GM21528 (cell line): ENCODE measurements around the gene SCAMP1.

Source experiments
- ATAC-seq: cut with Tn5 transposase; IDR thresholded peaks from one replicate; pipeline ENCODE4 v1.9.1; 2021; ENCODE audit warnings: mild to moderate bottlenecking, moderate library complexity; ENCODE audit not compliant: unreplicated experiment, low FRiP score

The SCAMP1 gene

DNA sequence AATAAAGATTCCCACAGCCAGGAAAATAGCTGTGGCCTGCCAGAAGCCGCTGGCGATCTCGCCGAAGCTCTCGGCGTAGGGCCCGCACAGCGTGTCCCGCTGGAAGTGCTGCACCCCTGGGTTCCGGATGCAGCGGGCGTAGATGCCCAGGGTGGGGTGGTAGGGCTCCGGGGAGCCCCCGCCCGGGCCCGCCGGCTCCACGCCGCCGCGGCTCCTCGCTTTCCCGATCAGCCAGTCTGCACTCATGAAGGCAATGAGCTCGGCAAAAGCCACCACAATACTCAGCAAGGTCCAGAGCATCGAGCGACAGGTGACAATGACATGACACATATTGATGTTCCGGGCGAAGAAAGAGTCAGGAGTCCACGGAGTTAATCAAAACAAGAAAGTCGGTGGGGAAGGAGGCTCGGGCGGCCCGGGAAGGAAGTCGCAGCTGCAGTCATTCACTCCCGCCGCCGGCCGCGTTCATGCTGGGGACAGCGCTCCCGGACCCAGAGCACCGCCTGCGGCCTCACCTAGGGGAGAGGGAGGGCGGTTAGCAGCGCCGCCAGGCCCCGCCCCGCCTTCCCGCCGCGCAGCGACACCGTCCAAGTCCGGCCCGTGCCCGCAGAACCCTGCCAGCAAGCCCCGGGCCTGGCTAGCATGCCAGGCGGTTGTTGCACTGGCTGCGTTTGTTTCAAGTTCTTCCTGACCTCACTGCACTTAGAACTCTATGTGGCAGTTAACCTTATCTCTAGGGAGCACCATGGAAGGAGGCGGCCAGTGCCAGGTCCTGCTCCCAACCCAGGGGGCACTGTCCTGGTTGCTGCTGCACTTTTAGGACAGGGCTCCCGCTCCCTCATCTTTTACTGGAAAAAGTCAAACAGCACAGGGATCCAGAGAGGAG, 149.7 kb downstream of the SCAMP1 start:
- peak; percentile 73 for ATAC-seq

GRCh38 chr5:78511121-78511906, 150.9 kb downstream of the SCAMP1 start:
- no peak for ATAC-seq

GRCh38 chr5:78512435-78512834, 152.0 kb downstream of the SCAMP1 start:
- no peak for ATAC-seq

GRCh38 chr5:78513441-78513840, 153.0 kb downstream of the SCAMP1 start:
- no peak for ATAC-seq

DNA sequence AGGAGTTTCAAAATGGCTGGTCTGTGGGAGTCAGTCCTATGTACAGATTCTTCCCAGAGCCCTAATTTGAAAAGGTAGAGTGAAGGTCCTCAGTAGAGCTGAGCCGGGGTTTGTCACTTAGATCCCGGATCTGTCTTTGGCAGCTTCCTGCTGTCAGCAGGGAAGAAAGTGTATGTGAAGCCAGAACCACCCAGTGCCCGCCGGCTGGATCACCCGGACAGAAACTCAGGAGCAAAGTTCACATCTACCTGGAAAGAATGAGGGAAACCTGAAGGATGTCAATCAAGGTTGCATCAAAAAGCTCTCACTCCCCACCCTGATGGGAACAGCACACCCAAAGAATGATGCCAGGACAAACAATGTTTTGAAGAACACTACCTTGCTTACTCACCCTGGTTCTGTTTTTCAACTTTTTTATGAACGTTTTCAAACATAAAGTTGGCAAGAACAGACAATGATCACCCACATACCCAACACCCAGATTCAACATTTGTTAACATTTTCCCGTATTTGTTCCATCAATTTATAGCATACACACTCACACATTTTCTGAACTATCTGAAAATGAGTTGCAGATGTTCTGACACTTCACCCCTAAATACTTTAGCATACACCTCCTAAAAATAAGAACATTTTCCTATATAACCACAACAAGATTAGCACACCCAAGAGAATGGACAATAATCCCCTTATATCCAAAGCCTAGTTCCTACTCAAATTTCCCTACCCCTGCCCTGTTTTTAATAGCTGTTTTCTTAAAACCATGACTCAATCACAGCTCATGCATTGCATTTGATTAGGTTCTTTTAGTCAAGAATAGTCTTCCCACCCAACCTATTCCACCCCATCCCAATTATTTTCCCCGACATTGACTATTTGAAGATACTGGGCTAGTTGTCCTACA, 154.3 kb downstream of the SCAMP1 start:
- no peak for ATAC-seq

- no peak for ATAC-seq
These were observed 155.3 kb downstream of the SCAMP1 start for GRCh38 chr5:78515670-78516069.

GRCh38 chr5:78518365-78519197, 158.2 kb downstream of the SCAMP1 start:
- ATAC-seq = no peak

DNA sequence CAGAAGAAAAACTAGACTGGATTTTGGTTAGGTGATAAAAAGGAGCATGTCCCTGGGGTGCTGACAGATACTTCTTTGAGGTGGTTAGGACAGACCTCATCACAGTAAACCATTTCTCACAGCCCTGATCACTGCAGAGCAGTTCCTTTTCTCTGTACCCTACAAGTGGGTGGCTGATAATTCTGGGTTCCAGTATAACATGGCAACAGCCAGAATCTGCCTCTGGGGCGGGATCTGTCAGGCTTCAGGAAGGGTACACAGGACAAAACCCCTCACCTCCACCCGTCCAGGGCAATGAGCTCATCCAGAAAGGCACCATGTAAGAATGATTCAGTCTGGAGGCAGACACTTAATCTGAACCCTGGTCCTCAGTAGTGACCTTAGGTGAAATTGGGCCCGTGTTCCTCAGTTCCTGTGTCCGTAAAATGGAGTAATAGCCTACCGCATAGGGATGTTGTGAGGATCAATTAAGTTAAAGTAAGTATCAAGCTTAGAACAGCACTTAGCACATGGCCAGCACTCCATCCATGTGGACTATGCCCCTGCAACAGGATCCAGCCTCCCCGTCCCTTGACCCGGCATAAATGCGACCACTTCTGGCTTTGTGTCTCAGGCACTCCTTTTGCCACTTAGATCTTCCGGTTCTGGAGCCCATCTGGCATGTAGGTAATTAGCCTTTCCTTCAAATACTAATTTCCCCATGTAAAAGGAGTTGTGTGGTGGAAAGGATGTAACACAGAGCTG, 159.0 kb downstream of the SCAMP1 start:
- ATAC-seq = no peak

GRCh38 chr5:78521455-78521854, 161.0 kb downstream of the SCAMP1 start:
- ATAC-seq = no peak

DNA sequence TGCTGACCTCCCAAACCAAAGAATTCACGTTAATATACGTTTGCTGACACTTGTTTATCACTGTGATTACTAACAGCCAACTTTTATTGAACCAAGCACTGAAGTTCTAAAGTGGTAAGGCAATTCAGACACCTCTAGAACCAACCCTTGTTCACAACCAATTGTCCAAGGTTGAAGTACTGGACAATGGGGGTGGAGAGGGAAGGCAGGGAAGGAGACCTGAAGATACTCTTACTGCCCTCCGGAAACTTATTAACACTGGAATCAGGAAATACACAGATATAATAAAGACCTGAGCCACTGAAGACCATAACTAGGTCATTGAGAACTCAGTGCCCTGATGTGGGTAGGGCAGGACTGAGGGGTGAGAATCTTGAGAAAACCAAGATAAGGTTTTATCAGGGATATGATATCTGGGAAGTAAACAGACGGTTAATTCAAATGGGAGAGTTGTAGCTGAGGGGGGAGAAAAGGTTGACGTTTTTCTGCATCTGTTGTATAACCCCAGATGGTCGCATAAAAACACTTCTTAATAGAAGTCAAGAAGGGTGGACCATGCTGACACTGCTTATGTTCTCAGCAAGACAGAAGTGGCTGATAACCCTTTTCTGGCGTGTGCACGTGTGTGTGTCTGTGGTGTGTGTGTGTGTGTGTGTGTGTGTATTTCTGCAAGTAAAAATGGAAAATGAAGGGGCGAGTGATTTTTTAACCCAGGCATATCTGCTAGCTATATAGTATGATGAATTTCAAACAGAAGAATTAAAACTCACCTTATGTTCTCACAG, 162.3 kb downstream of the SCAMP1 start:
- no peak for ATAC-seq

- ATAC-seq = no peak
These were observed 163.1 kb downstream of the SCAMP1 start for GRCh38 chr5:78523314-78524193.

- ATAC-seq = no peak
These were observed 165.7 kb downstream of the SCAMP1 start for GRCh38 chr5:78526049-78526525.

- no peak for ATAC-seq
These were observed 166.8 kb downstream of the SCAMP1 start for GRCh38 chr5:78527054-78527859.

DNA sequence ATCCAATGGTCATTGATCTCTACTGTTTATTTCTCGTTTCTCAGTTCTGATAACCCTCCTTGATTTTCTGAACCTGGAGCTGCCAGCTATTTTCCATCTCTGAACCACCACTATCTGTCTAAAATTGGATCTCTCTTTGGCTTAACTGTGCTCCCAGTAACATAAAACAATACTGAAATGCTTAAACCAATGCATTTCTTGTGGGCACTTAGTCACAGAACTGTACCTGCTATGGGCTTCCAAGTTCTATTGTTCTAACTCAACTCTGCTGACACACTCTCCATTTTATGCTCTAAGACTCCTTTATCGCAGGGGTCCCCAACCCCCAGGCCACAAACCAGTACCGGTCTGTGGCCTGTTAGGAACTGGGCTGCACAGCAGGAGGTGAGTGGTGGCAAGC, 167.5 kb downstream of the SCAMP1 start:
- ATAC-seq = no peak
